Liver (tissue), 9 donors: ENCODE data around the gene EMCN. TPM values are rescaled to one million over a fixed set of nuclear protein-coding genes. Genes with fewer than 3 reads are reported as not detected.

Source experiments
- DNase-seq: peaks from one replicate; pipeline ENCODE4 v3.0.0-alpha.2; 2017; ENCODE audit warnings: low spot score
- H3K27ac ChIP-seq, 2 donors: one replicate each; pipeline ENCODE4 v1.7.0; 2013; ENCODE audit warnings: inconsistent platforms in 2 of 2, low read length in 2 of 2, control low read depth in 1 of 2, low read depth in 1 of 2, mild to moderate bottlenecking in 1 of 2
- H3K27me3 ChIP-seq, 4 donors: one replicate each; pipeline versions ENCODE4 v1.6.1 to v1.7.0; 2013; ENCODE audit warnings: low read length in 3 of 4, inconsistent platforms in 1 of 4, mild to moderate bottlenecking in 1 of 4, moderate library complexity in 1 of 4; ENCODE audit not compliant: control insufficient read depth in 4 of 4, insufficient read depth in 4 of 4
- H3K36me3 ChIP-seq, 4 donors: one replicate each; pipeline versions ENCODE4 v1.6.1 to v1.7.0; 2013; ENCODE audit warnings: low read length in 3 of 4, mild to moderate bottlenecking in 3 of 4, low read depth in 1 of 4, moderate library complexity in 1 of 4; ENCODE audit not compliant: control insufficient read depth in 4 of 4, insufficient read depth in 3 of 4
- H3K4me1 ChIP-seq, 4 donors: one replicate each; pipeline versions ENCODE4 v1.6.1 to v1.7.0; 2013; ENCODE audit warnings: low read length in 3 of 4, mild to moderate bottlenecking in 3 of 4, moderate library complexity in 1 of 4; ENCODE audit not compliant: control insufficient read depth in 4 of 4, insufficient read depth in 4 of 4
- H3K4me3 ChIP-seq, 3 donors: one replicate each; pipeline versions ENCODE4 v1.6.1 to v1.7.0; 2013; ENCODE audit warnings: low read length in 3 of 3, control low read depth in 1 of 3, low read depth in 1 of 3, mild to moderate bottlenecking in 1 of 3
- H3K9ac ChIP-seq, 2 donors: one replicate each; pipeline ENCODE4 v1.7.0; 2013; ENCODE audit warnings: low read length in 2 of 2, mild to moderate bottlenecking in 2 of 2, moderate library complexity in 2 of 2, control low read depth in 1 of 2, low read depth in 1 of 2
- H3K9me3 ChIP-seq, 4 donors: one replicate each; pipeline versions ENCODE4 v1.6.1 to v1.7.0; 2013; ENCODE audit warnings: low read length in 3 of 4; ENCODE audit not compliant: control insufficient read depth in 4 of 4
- ATF3 ChIP-seq: IDR thresholded peaks from 2 replicates; pipeline ENCODE4 v1.6.1; 2016; ENCODE audit warnings: antibody characterized with exemption
- CTCF ChIP-seq: fragments of 150-350 bp; IDR thresholded peaks from 2 replicates; pipeline ENCODE4 v1.5.1; 2017; ENCODE audit warnings: improper control_type of control experiment, low read depth, low read length; ENCODE audit not compliant: missing input control
- EGR1 ChIP-seq, 2 donors: IDR thresholded peaks; 2 replicates each; pipeline ENCODE4 v1.6.1; 2016 to 2018; ENCODE audit warnings: antibody characterized with exemption in 2 of 2, low read depth in 2 of 2
- FOXA1 ChIP-seq: IDR thresholded peaks from 2 replicates; pipeline ENCODE4 v1.6.1; 2016; ENCODE audit warnings: antibody characterized with exemption
- FOXA2 ChIP-seq: IDR thresholded peaks from 2 replicates; pipeline ENCODE4 v1.6.1; 2016; ENCODE audit warnings: antibody characterized with exemption
- GABPA ChIP-seq, 2 donors: IDR thresholded peaks in 1 of 2; conservative IDR thresholded peaks in 1 of 2; 2 replicates each; pipeline ENCODE4 v1.6.1; 2016; ENCODE audit warnings: antibody characterized with exemption in 2 of 2, mild to moderate bottlenecking in 1 of 2, moderate library complexity in 1 of 2
- HNF4A ChIP-seq, 2 donors: conservative IDR thresholded peaks; 2 replicates each; pipeline ENCODE4 v1.6.1; 2016; ENCODE audit warnings: antibody characterized with exemption in 2 of 2, mild to moderate bottlenecking in 2 of 2
- HNF4G ChIP-seq: IDR thresholded peaks from 2 replicates; pipeline ENCODE4 v1.6.1; 2016; ENCODE audit warnings: antibody characterized with exemption
- JUND ChIP-seq, 2 donors: IDR thresholded peaks; 2 replicates each; pipeline ENCODE4 v1.6.1; 2016; ENCODE audit warnings: antibody characterized with exemption in 2 of 2
- MAX ChIP-seq: IDR thresholded peaks from 2 replicates; pipeline ENCODE4 v1.6.1; 2016; ENCODE audit warnings: antibody characterized with exemption
- RAD21 ChIP-seq, 2 donors: IDR thresholded peaks; 2 replicates each; pipeline ENCODE4 v1.6.1; 2016; ENCODE audit warnings: antibody characterized with exemption in 2 of 2, mild to moderate bottlenecking in 2 of 2
- REST ChIP-seq: IDR thresholded peaks from 2 replicates; pipeline ENCODE4 v1.6.1; 2016; ENCODE audit warnings: antibody characterized with exemption, mild to moderate bottlenecking
- RXRA ChIP-seq, 2 donors: IDR thresholded peaks; 2 replicates each; pipeline ENCODE4 v1.6.1; 2017 to 2018; ENCODE audit warnings: antibody characterized with exemption in 2 of 2, mild to moderate bottlenecking in 1 of 2
- SP1 ChIP-seq: IDR thresholded peaks from 2 replicates; pipeline ENCODE4 v1.6.1; 2018; ENCODE audit warnings: antibody characterized with exemption, mild to moderate bottlenecking
- TAF1 ChIP-seq: conservative IDR thresholded peaks from 2 replicates; pipeline ENCODE4 v1.6.1; 2016; ENCODE audit warnings: antibody characterized with exemption, mild to moderate bottlenecking
- YY1 ChIP-seq: IDR thresholded peaks from 2 replicates; pipeline ENCODE4 v1.6.1; 2016; ENCODE audit warnings: antibody characterized with exemption, mild to moderate bottlenecking
- WGBS: extraction: QIAGEN DNeasy Blood & Tissue Kit; methylation state at CpG from one replicate; pipeline ENCODE4 v1.1.7; 2013; 5-methylcytosine and 5-hydroxymethylcytosine counted together
- polyA plus RNA-seq, 2 donors: library from polyadenylated mRNA; stranded (reverse) in 1 of 2; unstranded in 1 of 2; fragments of 200-250 nt in 1 of 2; fragments of >200 nt in 1 of 2; fragmentation: Nextera tagmentation in 1 of 2; extraction: Ambion mirVana in 1 of 2; gene quantifications; one replicate each; pipeline versions ENCODE4 v1.2.1 to v1.2.3, GENCODE V29; 2013 to 2015
- total RNA-seq, 2 donors: library from RNA; depleted of rRNA; stranded (reverse); fragments of >200 nt; gene quantifications; one replicate each; pipeline ENCODE4 v1.2.3, GENCODE V29; 2014
- donor health status: healthy.
- donor health status: healthy.
- donor health status: healthy.
- donor health status: healthy.
- donor health status: healthy.

EMCN gene
- total RNA-seq (1 to 10 TPM; 2.4 to 2.5 TPM), polyA plus RNA-seq (1 to 10 TPM; 1.8 to 4.4 TPM)

GRCh38 chr4:100517864-100518341 is at the start of gene EMCN:
Gene EMCN, minus strand, starts transcription at chr4:100518022. Its CDS starts 108 bp downstream, at chr4:100517914.
- Histone ChIP-seq H3K27ac (peak within 1 kb of the TSS in 1 of 2 donors; percentile 12), H3K9ac (peak within 1 kb of the TSS in 1 of 2 donors; percentile 31)
- 43% methylated on average over 3 of the region's 3 CpGs for WGBS

GRCh38 chr4:100566396-100566795 is 48.6 kb upstream of the EMCN start:
- H3K27me3 ChIP-seq: no peaks in the 10 kb centered on the region

More at GRCh38 chr4:100517864-100518341, at the start of gene EMCN:
- no peak for DNase-seq
- Histone ChIP-seq H3K27me3 (peaks cover 0 to 3% (median 0%) of the 10 kb centered on the region in 4 donors), H3K9me3 (no peaks in the 10 kb centered on the region), H3K4me3 (no peak within 1 kb of the TSS), H3K4me1 (no peaks in the 10 kb centered on the region), H3K36me3 (no peaks in the 10 kb centered on the region)
- TF ChIP-seq HNF4G (no peak), SP1 (no peak), HNF4A (conservative IDR thresholded peaks at IDR 0.05) (no peak), ATF3 (no peak), REST (no peak), FOXA1 (no peak), FOXA2 (no peak), JUND (IDR thresholded peaks at IDR 0.05) (no peak), MAX (no peak), TAF1 (no peak), YY1 (no peak)

More at GRCh38 chr4:100566396-100566795, 48.6 kb upstream of the EMCN start:
- Histone ChIP-seq H3K4me1 (no peaks in the 10 kb centered on the region), H3K9ac (no peak overlapping the region), H3K4me3 (no peak overlapping the region), H3K27ac (no peak overlapping the region), H3K9me3 (no peaks in the 10 kb centered on the region), H3K36me3 (no peaks in the 10 kb centered on the region)
- WGBS: 62% methylated on average over 3 of the region's 3 CpGs
- DNase-seq: no peak
- TF ChIP-seq FOXA1 (no peak), HNF4A (conservative IDR thresholded peaks at IDR 0.05) (no peak), REST (no peak), YY1 (no peak), GABPA (IDR thresholded peaks at IDR 0.05 in 1 of 2, conservative IDR thresholded peaks at IDR 0.05 in 1 of 2) (no peak), EGR1 (IDR thresholded peaks at IDR 0.05; ENCODE audit: low read depth in 2 of 2) (no peak), CTCF (no peak), TAF1 (no peak), SP1 (no peak), MAX (no peak), FOXA2 (no peak), RAD21 (IDR thresholded peaks at IDR 0.05) (no peak), RXRA (IDR thresholded peaks at IDR 0.05) (no peak)
